GM10266 (cell line): Measurements from ENCODE around the gene ZNF236.

Experiments
- DNase-seq: peaks from one replicate; pipeline ENCODE4 v3.0.0; 2012; ENCODE audit errors: extremely low spot score
- TF ChIP-seq, protein P1 (sequence below): IDR thresholded peaks from 2 replicates; pipeline ENCODE4 v1.5.1; 2012; ENCODE audit warnings: mild to moderate bottlenecking, low read depth; ENCODE audit not compliant: control insufficient read depth, insufficient read depth; ENCODE audit errors: missing control alignments

Gene ZNF236

DNA sequence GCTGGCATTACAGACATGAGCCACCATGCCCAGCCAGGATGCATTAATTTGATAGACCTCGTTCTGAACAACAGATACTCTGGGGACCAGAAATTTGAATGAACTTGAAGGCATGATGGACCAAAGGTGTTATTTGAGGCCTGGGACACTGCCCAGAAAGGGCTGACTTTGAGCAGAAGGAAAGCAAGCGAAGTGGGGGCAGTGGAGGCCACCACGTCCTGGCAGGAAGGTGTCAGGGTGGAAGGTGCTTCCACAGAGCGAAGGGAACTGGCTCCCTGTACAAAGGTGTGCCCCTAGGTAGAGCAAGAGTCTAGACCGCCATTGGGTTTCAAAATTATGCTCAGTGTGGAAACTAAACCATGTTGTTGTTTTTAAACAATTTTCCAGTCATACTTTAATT, 23.9 kb downstream of the ZNF236 start:
- TF ChIP-seq, protein P1, sequence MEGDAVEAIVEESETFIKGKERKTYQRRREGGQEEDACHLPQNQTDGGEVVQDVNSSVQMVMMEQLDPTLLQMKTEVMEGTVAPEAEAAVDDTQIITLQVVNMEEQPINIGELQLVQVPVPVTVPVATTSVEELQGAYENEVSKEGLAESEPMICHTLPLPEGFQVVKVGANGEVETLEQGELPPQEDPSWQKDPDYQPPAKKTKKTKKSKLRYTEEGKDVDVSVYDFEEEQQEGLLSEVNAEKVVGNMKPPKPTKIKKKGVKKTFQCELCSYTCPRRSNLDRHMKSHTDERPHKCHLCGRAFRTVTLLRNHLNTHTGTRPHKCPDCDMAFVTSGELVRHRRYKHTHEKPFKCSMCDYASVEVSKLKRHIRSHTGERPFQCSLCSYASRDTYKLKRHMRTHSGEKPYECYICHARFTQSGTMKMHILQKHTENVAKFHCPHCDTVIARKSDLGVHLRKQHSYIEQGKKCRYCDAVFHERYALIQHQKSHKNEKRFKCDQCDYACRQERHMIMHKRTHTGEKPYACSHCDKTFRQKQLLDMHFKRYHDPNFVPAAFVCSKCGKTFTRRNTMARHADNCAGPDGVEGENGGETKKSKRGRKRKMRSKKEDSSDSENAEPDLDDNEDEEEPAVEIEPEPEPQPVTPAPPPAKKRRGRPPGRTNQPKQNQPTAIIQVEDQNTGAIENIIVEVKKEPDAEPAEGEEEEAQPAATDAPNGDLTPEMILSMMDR, result no peak
- no peak for DNase-seq

DNA sequence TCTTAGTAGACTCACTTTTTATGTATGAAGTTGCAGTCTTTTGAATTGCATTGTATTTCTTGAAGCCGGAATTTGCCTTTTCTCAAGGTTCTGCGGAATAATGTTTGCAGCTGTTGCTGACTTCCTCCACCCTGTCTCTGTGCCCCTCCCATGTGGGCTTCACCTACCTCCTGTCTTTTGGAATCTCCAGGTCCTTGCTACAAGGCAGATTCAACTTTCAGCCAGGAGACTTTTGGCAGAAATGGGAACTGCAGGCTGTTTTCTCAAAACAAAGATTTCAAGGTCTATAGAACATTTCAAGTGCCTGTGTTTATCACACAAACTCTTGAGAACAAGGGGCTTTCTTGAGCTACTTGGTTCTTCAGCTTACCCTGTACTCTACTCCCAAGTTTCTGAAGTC, 25.6 kb downstream of the ZNF236 start:
- no peak for DNase-seq
- TF ChIP-seq, protein P1, result no peak

DNA sequence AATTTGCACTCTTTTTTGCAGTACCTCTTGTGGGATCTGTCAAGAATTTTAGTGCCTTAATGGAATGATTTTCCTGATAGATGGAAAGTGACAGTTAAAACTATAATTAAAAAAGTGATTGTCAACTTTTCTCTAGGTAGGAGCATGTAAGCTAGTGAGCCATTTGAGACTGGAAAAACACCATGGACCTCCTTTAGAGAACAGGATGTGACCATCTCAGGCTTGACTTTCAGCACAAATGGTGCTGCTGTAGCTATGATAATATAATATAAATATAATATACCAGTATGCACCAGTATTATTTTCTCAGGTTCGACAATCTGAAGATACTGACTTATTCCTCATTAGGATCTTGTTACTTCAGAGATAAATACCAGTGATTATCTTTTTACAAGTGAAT, 27.8 kb downstream of the ZNF236 start:
- TF ChIP-seq, protein P1, result no peak
- DNase-seq, result no peak

DNA sequence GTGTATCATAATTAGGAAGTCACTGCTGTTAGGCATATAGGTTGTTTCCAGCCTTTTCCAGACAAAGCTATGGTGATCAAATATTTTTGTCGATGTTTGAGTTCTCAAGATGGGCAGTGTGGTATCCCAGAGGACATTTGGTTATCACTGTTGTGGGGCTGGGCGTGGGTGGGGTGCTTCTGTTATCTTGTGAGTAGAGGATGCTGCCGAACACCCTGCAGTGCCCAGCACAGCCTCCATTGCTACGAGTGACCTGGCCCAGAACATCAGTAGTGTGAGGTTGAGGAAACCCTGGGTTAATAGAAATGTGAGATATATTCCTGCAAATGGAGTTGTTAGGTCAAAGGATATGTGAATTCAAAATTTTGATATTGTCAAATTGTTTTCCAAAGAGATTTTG, 33.2 kb downstream of the ZNF236 start:
- TF ChIP-seq, protein P1, result no peak
- no peak for DNase-seq

DNA sequence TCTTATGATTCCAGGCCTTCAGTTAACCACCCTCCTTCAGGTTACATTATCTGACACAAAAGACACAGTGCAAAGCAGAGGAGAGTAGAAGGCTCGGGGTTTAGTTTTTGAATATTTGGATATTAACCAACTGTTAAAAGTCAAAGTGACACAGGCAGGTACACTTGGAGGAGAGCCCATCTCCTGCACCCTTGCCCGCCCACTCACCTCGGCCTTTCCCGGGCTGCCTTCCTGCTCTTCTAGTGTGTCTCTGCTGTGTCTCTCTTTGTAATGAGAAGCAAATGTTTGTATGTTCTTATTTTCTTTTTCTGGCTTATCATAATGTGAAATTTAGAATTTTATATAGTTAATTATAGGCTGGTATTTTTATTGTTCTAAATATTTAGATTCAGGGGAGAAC, 35.1 kb downstream of the ZNF236 start:
- DNase-seq, result no peak
- TF ChIP-seq, protein P1, result no peak

DNA sequence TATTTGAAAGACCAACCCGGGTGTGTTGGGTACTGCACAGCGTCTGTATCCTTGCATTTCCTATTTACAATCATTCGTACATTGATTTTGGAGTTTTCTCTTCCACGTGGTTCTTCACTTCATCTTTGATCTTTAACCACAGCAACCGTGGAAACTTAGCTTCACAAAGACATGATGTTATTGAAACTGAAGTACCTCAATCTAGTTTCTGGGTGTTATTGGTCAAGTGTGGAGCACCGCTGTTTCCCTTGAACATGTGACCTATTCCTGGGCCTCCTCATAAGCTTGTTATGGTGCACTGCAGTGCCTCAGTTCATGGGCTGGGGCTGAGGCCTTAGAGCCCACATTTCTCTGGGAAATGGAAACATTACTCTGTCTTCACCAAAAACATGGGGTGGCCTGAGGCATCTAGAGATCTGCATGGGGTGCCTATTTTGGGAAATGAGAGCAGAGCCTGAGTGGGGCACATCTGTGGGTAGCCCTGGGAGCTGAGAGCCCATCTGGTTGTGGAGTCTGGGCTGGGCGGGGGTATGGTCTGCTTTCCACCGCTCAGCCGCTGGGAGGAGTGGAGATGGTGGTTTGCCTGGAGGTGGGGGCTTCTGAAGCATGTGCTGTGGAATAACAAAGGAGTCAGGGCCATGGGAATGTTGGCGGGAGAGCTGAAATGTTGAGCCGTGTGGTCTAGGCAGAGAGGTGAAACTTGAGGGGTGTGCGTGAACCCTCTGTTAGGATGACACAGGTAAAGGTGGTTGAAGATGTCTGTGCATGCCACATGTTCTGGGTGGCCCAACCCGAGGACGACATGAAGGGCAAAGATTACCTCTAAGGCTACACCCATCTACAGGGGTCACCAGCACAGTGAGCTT, 37.4 kb downstream of the ZNF236 start:
- TF ChIP-seq, protein P1, result no peak
- peak; percentile 73 for DNase-seq

DNA sequence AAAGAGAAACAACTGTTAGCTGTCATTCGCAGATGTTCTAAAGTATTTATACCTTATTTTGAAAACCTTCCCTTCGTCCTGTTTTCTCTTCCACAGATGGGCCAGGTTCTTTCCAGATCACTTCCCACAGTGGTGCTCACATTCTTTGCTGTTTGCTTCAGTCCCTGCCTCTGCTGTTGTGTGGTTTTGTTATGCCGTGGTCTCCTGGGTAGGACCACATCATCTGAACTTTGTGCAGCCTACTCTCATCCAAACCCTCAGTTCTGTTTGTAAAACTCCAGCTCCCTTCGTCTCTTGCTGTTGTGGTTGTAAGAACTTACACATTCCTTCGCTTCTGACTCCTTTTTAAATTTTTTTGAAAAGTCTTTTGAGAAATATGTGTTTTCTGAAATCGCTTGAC, 38.1 kb downstream of the ZNF236 start:
- no peak for DNase-seq
- TF ChIP-seq, protein P1, result no peak
